Panc1 (cell line): Measurements from ENCODE around the gene ASCC3.

Experiments
- POLR2AphosphoS5 ChIP-seq: IDR thresholded peaks from 2 replicates; pipeline ENCODE4 v1.6.1; 2012; ENCODE audit warnings: mild to moderate bottlenecking, low read depth, low read length, moderate library complexity
- SIN3A ChIP-seq: IDR thresholded peaks from 2 replicates; pipeline ENCODE4 v1.6.1; 2012; ENCODE audit warnings: low read depth, mild to moderate bottlenecking, low read length, moderate library complexity, borderline replicate concordance; ENCODE audit not compliant: insufficient read depth
- TCF7L2 ChIP-seq: IDR thresholded peaks from 2 replicates; pipeline ENCODE4 v1.6.1; 2011; ENCODE audit warnings: mild to moderate bottlenecking, low read depth, low read length, inconsistent platforms
- TF ChIP-seq, protein P1 (sequence below), 2 experiments: IDR thresholded peaks; 2 replicates each; pipeline ENCODE4 v1.6.1; 2011 to 2012; ENCODE audit warnings: low read depth in 2 of 2, control low read depth in 1 of 2, low read length in 1 of 2, mild to moderate bottlenecking in 1 of 2, moderate library complexity in 1 of 2; ENCODE audit not compliant: insufficient read depth in 1 of 2
- TF ChIP-seq, protein P2 (sequence below): fragments of 450-650 bp; IDR thresholded peaks from 2 replicates; pipeline ENCODE4 v1.5.1; 2017; ENCODE audit warnings: mild to moderate bottlenecking

DNA sequence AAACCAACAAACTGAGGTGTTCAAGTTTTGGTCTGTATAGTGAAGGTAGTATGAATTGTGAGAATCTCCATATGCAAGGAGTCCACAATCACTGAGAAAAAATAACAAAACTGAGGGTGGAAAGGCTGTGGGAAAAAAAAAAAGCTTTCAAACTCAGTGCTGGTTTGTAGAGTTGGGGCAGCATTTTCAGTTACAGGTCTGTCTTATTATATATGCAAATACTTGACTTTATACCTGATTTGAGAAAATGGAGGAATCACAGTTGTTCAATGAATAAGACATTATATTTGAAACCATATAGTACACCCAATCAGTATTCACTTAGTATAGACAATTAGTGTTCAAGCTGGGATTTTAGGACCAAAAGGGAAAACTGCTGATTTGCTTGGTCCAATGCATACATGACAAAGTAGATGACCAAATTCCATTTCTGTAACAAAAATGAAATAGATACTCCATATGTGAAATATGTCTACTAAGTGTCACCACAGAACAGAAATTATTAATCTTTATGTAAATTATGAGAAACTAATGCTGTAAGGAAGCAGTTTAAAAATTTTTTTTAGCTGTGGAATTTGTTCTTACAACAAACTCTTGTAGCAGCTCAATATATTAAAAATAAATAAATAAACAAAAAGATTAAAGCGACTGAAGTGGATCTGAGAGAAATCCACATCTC lies 187.7 kb downstream of the ASCC3 start:
- TF ChIP-seq POLR2AphosphoS5 (no peak), SIN3A (no peak), TCF7L2 (no peak)
- TF ChIP-seq, protein P1, sequence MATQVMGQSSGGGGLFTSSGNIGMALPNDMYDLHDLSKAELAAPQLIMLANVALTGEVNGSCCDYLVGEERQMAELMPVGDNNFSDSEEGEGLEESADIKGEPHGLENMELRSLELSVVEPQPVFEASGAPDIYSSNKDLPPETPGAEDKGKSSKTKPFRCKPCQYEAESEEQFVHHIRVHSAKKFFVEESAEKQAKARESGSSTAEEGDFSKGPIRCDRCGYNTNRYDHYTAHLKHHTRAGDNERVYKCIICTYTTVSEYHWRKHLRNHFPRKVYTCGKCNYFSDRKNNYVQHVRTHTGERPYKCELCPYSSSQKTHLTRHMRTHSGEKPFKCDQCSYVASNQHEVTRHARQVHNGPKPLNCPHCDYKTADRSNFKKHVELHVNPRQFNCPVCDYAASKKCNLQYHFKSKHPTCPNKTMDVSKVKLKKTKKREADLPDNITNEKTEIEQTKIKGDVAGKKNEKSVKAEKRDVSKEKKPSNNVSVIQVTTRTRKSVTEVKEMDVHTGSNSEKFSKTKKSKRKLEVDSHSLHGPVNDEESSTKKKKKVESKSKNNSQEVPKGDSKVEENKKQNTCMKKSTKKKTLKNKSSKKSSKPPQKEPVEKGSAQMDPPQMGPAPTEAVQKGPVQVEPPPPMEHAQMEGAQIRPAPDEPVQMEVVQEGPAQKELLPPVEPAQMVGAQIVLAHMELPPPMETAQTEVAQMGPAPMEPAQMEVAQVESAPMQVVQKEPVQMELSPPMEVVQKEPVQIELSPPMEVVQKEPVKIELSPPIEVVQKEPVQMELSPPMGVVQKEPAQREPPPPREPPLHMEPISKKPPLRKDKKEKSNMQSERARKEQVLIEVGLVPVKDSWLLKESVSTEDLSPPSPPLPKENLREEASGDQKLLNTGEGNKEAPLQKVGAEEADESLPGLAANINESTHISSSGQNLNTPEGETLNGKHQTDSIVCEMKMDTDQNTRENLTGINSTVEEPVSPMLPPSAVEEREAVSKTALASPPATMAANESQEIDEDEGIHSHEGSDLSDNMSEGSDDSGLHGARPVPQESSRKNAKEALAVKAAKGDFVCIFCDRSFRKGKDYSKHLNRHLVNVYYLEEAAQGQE (IDR thresholded peaks at IDR 0.05; ENCODE audit: insufficient read depth in 1 of 2, low read depth in 2 of 2, low read length in 1 of 2) = no peak
- TF ChIP-seq, protein P2, sequence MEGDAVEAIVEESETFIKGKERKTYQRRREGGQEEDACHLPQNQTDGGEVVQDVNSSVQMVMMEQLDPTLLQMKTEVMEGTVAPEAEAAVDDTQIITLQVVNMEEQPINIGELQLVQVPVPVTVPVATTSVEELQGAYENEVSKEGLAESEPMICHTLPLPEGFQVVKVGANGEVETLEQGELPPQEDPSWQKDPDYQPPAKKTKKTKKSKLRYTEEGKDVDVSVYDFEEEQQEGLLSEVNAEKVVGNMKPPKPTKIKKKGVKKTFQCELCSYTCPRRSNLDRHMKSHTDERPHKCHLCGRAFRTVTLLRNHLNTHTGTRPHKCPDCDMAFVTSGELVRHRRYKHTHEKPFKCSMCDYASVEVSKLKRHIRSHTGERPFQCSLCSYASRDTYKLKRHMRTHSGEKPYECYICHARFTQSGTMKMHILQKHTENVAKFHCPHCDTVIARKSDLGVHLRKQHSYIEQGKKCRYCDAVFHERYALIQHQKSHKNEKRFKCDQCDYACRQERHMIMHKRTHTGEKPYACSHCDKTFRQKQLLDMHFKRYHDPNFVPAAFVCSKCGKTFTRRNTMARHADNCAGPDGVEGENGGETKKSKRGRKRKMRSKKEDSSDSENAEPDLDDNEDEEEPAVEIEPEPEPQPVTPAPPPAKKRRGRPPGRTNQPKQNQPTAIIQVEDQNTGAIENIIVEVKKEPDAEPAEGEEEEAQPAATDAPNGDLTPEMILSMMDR = no peak
